SK-N-SH treated with all-trans-retinoic acid at 6 μM for 48 hours (cell line): Measurements from ENCODE around the gene COX7B.

Experiments used
- ARNTL ChIP-seq: fragments of 450-650 bp; formaldehyde crosslinking; IDR thresholded peaks from 2 replicates; pipeline ENCODE4 v1.5.0; 2020; ENCODE audit warnings: low read depth, mild to moderate bottlenecking, moderate library complexity, borderline replicate concordance
- BACH2 ChIP-seq: fragments of 250-450 bp; sonication (Bioruptor Pico); IDR thresholded peaks from 2 replicates; pipeline ENCODE4 v1.9.0; 2021; ENCODE audit warnings: mild to moderate bottlenecking, borderline replicate concordance
- CSDC2 ChIP-seq: fragments of 250-450 bp; sonication (Bioruptor Pico); IDR thresholded peaks from 2 replicates; pipeline ENCODE4 v1.5.0; 2020; ENCODE audit warnings: mild to moderate bottlenecking, moderate library complexity
- ESRRG ChIP-seq: fragments of 250-450 bp; sonication (Bioruptor Pico); IDR thresholded peaks from 2 replicates; pipeline ENCODE4 v1.6.1; 2021; ENCODE audit warnings: mild to moderate bottlenecking
- ISL1 ChIP-seq: fragments of 250-450 bp; sonication (Bioruptor Pico); IDR thresholded peaks from 2 replicates; pipeline ENCODE4 v2.1.2; 2022; ENCODE audit warnings: mild to moderate bottlenecking, moderate library complexity
- ZFP3 ChIP-seq: fragments of 250-450 bp; sonication (Bioruptor Pico); IDR thresholded peaks from 2 replicates; pipeline ENCODE4 v1.5.0; 2020; ENCODE audit warnings: mild to moderate bottlenecking, moderate library complexity
- ZFP30 ChIP-seq: fragments of 450-650 bp; formaldehyde crosslinking; IDR thresholded peaks from 2 replicates; pipeline ENCODE4 v1.5.0; 2022; ENCODE audit warnings: mild to moderate bottlenecking, moderate library complexity
- ZNF565 ChIP-seq: fragments of 450-650 bp; formaldehyde crosslinking; conservative IDR thresholded peaks from 2 replicates; pipeline ENCODE4 v1.5.0; 2020; ENCODE audit warnings: low read depth, mild to moderate bottlenecking, moderate library complexity
- ZNF8 ChIP-seq: fragments of 450-650 bp; formaldehyde crosslinking; IDR thresholded peaks from 2 replicates; pipeline ENCODE4 v1.5.0; 2020; ENCODE audit warnings: mild to moderate bottlenecking, moderate library complexity
- TF ChIP-seq, protein P1 (sequence below): fragments of 250-450 bp; sonication (Bioruptor Pico); IDR thresholded peaks from 2 replicates; pipeline ENCODE4 v1.8.0; 2020; ENCODE audit warnings: mild to moderate bottlenecking, moderate library complexity, borderline replicate concordance
- TF ChIP-seq, protein P2 (sequence below): fragments of 250-450 bp; sonication (Bioruptor Pico); IDR thresholded peaks from 2 replicates; pipeline ENCODE4 v1.5.1; 2020; ENCODE audit warnings: low read depth, mild to moderate bottlenecking, moderate library complexity

- no peak for TF ChIP-seq ZFP30 (CRISPR knock-in tag)
- TF ChIP-seq ZFP3 (CRISPR knock-in tag): no peak
- no peak for TF ChIP-seq ISL1
- TF ChIP-seq, protein P1, sequence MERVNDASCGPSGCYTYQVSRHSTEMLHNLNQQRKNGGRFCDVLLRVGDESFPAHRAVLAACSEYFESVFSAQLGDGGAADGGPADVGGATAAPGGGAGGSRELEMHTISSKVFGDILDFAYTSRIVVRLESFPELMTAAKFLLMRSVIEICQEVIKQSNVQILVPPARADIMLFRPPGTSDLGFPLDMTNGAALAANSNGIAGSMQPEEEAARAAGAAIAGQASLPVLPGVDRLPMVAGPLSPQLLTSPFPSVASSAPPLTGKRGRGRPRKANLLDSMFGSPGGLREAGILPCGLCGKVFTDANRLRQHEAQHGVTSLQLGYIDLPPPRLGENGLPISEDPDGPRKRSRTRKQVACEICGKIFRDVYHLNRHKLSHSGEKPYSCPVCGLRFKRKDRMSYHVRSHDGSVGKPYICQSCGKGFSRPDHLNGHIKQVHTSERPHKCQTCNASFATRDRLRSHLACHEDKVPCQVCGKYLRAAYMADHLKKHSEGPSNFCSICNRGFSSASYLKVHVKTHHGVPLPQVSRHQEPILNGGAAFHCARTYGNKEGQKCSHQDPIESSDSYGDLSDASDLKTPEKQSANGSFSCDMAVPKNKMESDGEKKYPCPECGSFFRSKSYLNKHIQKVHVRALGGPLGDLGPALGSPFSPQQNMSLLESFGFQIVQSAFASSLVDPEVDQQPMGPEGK (CRISPR knock-in tag): no peak
- TF ChIP-seq ESRRG (CRISPR knock-in tag): no peak
- no peak for TF ChIP-seq ZNF8 (CRISPR knock-in tag)
- no peak for TF ChIP-seq ZNF565 (CRISPR knock-in tag)
- no peak for TF ChIP-seq CSDC2 (CRISPR knock-in tag)
- no peak for TF ChIP-seq ARNTL
- no peak for TF ChIP-seq BACH2 (CRISPR knock-in tag)
- TF ChIP-seq, protein P2, sequence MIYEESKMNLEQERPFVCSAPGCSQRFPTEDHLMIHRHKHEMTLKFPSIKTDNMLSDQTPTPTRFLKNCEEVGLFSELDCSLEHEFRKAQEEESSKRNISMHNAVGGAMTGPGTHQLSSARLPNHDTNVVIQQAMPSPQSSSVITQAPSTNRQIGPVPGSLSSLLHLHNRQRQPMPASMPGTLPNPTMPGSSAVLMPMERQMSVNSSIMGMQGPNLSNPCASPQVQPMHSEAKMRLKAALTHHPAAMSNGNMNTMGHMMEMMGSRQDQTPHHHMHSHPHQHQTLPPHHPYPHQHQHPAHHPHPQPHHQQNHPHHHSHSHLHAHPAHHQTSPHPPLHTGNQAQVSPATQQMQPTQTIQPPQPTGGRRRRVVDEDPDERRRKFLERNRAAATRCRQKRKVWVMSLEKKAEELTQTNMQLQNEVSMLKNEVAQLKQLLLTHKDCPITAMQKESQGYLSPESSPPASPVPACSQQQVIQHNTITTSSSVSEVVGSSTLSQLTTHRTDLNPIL (CRISPR knock-in tag): no peak
Observed at GRCh38 chrX:77922787-77923186, 23.5 kb downstream of the COX7B start.
